GM12864 (cell line): ENCODE results near the gene USP3.
"Not testable (repeated sequence)": the region's sequence is repeated elsewhere in the genome, so short reads cannot be mapped to it uniquely, and the experiment has no call there.

Experiments used
- DNase-seq: peaks from one replicate; pipeline ENCODE4 v3.0.0-alpha.2; 2011; ENCODE audit warnings: low read depth
- H3K4me3 ChIP-seq: 2 replicates; pipeline ENCODE4 v1.5.1; 2011; ENCODE audit warnings: mild to moderate bottlenecking, low read depth, low read length, control low read depth
- TF ChIP-seq, protein P1 (sequence below): IDR thresholded peaks from 2 replicates; pipeline ENCODE4 v1.5.1; 2011; ENCODE audit warnings: low read depth, mild to moderate bottlenecking, moderate library complexity, low read length, control low read depth, inconsistent platforms; ENCODE audit errors: missing control alignments

Gene USP3

DNA sequence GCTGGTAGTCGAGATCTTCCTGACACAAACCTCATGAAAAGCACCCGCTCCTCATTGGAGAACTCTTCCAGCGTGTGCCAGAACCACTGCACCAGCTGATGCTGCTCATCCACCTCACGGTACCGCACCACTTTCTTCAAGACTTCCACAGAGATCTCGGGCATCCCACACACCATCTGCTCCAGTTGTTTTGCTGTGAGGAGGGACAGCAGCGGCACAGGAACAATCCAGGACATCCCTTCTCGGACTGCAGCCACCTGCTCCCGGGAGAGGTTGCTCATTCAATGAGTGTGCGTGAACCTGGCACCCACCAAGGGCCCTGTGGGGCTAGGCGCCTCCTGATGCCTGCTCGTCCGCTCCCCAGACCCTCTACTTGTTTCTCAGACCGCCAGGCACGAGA is 107.9 kb downstream of the USP3 start:
- DNase-seq = no peak
- H3K4me3 ChIP-seq = no peak overlapping the region
- TF ChIP-seq, protein P1, sequence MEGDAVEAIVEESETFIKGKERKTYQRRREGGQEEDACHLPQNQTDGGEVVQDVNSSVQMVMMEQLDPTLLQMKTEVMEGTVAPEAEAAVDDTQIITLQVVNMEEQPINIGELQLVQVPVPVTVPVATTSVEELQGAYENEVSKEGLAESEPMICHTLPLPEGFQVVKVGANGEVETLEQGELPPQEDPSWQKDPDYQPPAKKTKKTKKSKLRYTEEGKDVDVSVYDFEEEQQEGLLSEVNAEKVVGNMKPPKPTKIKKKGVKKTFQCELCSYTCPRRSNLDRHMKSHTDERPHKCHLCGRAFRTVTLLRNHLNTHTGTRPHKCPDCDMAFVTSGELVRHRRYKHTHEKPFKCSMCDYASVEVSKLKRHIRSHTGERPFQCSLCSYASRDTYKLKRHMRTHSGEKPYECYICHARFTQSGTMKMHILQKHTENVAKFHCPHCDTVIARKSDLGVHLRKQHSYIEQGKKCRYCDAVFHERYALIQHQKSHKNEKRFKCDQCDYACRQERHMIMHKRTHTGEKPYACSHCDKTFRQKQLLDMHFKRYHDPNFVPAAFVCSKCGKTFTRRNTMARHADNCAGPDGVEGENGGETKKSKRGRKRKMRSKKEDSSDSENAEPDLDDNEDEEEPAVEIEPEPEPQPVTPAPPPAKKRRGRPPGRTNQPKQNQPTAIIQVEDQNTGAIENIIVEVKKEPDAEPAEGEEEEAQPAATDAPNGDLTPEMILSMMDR = no peak

DNA sequence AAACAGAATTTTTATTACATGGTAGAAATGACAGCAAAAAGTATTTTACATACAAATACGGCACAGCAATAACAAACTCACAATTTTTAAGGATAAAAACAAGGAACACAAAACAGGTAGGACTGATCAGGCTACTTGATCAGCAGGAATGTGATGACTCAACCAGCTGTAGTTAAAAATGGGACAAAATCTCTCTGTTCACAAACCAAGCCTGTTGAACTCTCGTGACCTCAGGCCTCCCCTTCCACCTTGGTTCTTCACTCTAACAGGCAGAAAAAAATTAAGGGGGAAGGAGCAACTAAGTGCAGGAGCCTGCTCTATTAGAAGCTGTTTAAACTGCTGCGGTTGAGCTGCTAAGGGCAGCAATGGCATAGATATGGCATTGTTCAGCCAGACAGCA is 111.5 kb downstream of the USP3 start:
- no peak overlapping the region for H3K4me3 ChIP-seq
- TF ChIP-seq, protein P1 = no peak
- no peak for DNase-seq

DNA sequence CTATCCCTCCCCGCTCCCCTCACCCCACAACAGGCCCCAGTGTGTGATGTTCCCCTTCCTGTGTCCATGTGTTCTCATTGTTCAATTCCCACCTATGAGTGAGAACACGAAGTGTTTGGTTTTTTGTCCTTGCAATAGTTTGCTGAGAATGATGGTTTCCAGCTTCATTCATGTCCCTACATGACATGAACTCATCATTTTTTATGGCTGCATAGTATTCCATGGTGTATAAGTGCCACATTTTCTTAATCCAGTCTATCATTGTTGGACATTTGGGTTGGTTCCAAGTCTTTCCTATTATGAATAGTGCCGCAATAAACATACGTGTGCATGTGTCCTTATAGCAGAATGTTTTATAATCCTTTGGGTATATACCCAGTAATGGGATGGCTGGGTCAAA is 112.8 kb downstream of the USP3 start:
- not testable (repeated sequence) for DNase-seq, H3K4me3 ChIP-seq

DNA sequence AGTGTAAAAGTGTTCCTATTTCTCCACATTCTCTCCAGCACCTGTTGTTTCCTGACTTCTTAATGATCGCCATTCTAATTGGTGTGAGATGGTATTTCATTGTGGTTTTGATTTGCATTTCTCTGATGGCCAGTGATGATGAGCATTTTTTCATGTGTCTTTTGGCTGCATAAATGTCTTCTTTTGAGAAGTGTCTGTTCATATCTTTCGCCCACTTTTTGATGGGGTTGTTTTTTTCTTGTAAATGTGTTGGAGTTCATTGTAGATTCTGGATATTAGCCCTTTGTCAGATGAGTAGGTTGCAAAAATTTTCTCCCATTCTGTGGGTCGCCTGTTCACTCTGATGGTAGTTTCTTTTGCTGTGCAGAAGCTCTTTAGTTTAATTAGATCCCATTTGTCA is 113.2 kb downstream of the USP3 start:
- DNase-seq, H3K4me3 ChIP-seq: not testable (repeated sequence)

DNA sequence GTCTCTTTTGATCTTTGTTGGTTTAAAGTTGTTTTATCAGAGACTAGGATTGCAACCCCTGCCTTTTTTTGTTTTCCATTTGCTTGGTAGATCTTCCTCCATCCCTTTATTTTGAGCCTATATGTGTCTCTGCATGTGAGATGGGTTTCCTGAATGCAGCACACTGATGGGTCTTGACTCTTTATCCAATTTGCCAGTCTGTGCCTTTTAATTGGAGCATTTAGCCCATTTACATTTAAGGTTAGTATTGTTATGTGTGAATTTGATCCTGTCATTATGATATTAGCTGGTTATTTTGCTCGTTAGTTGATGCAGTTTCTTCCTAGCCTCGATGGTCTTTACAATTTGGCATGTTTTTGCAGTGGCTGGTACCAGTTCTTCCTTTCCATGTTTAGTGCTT is 116.4 kb downstream of the USP3 start:
- not testable (repeated sequence) for H3K4me3 ChIP-seq, DNase-seq

DNA sequence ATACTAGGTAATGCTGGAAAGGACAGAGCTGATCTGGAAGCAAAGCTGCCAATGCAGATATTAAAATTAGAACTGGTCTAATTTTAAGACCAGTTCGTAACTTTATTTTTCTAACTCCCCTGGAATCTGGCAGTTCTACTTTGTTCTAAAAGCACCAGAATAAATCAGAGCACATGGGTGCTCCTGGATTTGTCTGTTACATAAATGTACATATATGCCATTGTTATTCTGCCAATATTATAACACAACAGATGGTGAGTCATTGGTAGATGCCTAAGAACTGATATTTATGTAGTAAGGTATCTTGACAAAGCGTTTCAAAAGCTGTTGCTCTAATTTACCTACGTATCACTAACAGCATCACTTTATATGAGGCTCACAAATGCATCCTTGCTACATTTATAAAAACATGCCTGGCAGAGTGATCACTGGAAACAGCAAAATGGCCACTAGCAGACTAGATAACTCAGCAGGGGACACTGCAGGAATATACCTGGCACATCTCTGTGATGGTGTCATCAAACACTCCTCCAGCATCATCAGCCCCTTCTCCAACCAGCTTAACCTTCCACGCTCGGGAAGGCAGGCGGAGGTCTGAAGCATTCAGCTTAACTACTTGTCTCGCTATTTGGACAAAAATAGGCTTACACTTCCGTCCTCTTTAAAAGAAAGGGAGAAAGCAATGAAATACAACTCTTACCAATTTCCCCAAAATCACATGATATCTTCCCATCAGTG is 119.0 kb downstream of the USP3 start:
- TF ChIP-seq, protein P1 = no peak
- no peak overlapping the region for H3K4me3 ChIP-seq

DNA sequence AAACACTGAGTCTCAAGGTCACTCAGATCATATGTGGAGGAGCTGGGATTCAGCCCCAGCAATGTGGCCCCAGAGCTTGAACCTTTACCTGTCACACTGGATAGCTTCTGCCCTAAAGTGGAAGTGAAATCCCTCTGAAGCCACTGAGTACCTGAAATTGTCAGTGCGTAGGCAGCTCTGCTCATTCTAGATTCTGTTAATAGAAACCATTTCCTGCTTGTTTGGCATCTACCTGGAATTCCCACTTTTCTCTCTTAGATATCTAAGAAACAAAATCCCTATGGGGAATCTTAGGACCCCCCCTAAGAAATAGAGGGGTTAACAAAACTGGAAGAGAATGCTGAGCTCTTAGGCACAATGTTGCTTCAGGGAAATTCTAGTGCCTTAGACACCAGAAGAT is 122.6 kb downstream of the USP3 start:
- no peak overlapping the region for H3K4me3 ChIP-seq
- TF ChIP-seq, protein P1 = no peak
- peak; percentile 49 for DNase-seq

More for the DNA sequence above, 119.0 kb downstream of the USP3 start:
- no peak for DNase-seq

DNA sequence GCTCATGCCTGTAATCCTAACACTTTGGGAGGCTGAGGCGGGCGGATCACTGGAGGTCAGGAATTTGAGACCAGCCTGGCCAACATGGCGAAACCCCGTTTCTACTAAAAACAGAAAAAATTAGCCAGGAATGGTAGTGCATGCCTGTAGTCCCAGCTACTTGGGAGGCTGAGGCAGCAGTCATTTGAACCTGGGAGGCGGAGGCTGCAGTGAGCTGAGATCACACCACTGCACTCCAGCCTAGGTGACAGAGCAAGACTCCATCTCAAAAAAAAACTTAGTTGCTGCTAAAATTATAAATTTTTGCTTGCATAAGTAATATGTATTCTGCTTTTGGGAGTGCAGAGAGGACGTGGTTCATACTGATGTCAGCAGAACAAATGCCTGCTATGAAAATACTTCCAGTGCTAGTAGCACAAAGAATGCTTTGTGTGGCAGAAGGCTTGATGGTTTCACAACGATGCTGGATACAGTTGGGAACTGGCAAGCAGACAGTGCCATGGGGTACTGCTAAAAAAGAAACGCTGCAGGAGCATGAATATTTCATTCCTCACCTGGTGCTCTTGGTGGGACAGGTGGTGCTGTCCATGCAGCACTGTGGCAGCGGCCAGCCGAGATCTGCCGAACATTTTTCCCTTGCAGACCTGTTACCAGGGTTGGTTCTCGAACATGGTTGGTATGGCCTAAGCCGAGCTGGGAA is 123.9 kb downstream of the USP3 start:
- TF ChIP-seq, protein P1 = no peak
- no peak overlapping the region for H3K4me3 ChIP-seq
- no peak for DNase-seq
